IPS DF 4.7 (cell line): ENCODE results near the gene STAT6.
"Not testable (repeated sequence)": the region's sequence is repeated elsewhere in the genome, so short reads cannot be mapped to it uniquely, and the experiment has no call there.

Experiments
- DNase-seq: peaks from one replicate; pipeline ENCODE4 v3.0.0-alpha.2; 2013; ENCODE audit warnings: low spot score; ENCODE audit errors: extremely low read depth

The STAT6 gene

DNA sequence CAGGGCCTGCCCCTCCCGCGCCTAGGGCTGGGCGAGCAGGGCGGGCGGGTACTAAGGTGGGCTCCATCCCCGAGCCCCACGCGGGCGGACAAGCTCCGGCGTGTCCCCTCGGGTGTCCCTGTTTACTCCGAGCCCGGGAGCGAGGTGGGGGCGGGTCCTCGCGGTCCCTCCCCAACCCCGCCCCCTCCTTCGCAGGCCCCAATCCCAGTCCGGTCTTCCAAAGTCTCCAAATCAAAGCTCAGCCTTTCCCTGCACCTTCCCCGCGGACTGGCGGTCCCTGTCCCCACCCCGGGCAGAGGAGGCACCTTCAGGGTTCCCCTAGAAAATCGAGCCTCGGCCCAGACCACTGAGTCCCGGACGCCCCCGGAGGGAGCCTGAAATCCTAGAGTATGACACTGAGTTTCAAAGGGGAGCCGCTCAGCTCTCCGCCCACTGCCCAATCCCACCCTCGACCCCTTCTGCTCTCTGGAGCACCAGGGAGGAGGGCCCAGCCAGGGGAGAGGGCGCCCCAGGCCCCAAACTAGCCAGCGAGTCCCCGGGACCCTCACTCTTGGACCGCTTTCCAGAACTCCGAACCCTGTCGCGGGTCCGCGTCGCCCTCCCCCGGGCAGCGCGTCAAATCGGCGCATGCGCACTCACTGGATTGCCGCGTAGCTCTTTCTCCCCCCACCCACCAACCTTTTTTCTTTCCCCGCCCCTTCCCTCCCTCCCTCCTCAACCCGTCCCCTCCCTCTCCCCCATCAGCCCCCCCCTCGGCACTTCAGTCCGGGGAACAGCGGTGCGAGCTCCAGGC, 16.8 kb upstream of the STAT6 start, which contains the start of gene LRP1:
Gene LRP1 (plus strand): TSS at position 758 of the 793 bp plus-strand sequence. CDS start 482 bp downstream, outside the sequence.
- peak; percentile 56 for DNase-seq

DNA sequence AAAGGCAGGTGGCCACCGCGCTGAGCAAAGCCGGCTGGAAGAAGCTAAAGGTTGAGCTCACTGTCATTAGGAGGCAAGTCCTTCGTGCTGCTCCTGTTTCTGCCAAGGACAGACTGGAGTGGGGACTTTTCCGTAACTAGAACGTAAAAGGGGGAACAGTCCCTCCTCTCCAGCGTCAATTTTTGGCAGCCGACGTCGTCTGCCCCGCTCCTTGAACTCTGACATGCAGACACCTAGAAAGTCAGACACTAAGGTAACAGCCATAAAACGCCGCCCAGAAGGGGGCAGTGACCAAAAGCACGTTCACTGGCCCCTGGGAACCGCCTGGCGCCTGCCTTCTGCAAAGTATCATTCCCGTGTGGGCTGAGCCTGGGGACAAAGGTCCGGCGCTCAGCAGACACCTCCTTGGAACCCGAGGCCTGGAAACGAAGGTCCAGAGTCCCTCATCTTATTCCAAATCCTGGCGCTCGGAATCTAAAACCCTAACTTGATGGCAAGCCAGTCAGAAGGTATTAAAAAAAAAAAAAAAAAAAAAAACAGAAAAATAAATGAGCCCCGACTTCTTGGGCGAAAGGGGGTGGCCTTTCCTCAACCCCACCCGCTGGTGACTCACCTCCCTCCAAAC, 16.1 kb upstream of the STAT6 start:
- DNase-seq = no peak

DNA sequence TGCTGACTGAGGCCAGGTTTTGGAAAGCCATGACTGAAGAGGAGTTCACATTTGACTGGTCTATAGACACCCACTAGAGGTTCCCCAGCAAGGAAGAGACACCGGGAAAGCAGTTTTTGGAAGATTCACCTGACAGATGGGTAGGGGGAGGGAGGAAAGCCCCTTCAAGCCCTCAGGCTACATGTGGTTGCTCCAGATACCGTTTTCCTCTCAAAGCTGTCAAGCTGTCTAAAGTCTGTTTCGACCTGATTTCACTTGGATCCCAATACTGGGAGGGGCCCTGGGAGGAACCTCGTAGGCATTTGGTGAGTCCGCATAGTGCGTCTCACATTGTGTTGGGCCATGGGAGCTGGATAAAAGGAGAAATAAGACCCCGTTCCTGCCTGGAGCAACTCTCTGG, 15.4 kb upstream of the STAT6 start:
- DNase-seq = no peak

DNA sequence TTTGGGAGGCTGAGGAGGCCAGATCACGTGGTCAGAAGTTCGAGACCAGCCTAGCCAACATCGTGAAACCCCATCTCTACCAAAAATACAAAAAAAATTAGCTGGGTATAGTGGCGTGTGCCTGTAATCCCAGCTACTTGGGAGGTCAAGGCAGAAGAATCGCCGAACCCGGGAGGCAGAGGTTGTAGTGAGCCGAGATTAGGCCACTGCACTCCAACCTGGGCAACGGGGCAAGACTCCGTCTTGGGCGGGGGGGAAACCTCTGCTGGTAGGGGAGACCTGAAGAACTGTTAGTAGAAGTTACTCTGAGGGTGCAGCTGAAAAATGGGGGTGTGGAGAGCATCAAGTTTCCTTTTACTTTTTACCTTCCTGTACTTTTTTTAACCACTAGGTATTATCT, 14.9 kb upstream of the STAT6 start:
- no peak for DNase-seq

DNA sequence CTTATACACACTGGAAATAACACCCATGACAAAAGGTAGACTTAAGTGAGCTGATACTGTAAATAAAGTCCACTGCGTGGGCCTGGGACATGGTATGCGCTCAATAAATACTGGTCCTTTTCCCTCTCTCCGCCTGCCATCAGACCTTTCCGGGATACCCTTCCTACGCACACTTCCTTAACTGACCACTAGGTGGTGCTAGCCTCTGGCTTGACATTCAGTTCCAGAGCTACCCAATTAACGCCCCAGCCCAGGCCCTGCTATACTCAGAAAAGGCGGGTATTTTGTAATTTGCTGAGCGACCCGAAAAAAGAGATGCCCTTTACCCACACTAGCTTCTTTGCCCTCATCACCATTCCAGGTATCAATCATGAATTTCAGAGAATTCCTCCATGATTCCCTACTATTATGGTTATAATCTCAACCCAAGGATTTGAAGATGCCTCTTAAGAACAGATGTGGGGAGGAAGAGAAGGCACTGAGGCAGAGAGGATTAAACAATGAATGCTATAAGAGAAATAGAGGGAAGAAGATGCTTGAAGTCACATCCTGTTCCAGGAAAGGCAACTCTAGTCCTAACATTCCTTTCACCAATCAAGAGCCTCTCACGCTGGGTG, 13.2 kb upstream of the STAT6 start:
- DNase-seq = peak; percentile 81

DNA sequence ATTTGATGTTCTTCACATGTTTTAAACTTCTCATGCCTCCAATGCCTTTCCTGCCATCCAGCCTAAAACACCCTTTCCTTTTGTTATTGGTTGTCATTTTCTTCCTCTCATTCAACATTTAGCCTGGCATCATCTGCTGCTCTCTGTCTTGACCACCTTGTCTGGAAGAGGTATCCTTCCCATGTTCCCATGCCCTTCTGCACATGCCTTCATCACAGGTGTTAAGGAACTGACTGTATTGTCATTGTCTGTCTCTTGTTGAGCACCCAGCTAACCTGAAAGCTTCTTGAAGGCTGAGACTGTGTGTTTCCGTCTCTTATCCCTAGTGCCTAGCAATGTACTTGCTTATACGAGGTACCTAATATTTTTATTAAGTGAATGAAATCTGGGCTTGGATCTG, 12.7 kb upstream of the STAT6 start:
- DNase-seq = no peak

DNA sequence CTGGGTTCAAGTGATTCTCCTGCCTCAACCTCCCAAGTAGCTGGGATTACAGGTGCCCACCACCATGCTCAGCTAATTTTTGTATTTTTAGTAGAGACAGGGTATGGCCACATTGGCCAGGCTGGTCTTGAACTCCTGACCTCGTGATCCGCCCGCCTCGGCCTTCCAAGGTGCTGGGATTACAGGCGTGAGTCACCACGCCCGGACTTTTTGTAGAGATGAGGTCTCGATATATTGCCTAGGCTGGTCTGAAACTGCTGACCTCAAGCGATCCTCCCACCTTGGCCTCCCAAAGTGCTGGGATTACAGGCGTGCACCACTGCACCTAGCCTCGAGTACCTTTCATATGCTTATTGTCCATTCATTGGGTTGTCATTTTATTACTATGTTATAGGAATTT, 9.6 kb upstream of the STAT6 start:
- not testable (repeated sequence) for DNase-seq

DNA sequence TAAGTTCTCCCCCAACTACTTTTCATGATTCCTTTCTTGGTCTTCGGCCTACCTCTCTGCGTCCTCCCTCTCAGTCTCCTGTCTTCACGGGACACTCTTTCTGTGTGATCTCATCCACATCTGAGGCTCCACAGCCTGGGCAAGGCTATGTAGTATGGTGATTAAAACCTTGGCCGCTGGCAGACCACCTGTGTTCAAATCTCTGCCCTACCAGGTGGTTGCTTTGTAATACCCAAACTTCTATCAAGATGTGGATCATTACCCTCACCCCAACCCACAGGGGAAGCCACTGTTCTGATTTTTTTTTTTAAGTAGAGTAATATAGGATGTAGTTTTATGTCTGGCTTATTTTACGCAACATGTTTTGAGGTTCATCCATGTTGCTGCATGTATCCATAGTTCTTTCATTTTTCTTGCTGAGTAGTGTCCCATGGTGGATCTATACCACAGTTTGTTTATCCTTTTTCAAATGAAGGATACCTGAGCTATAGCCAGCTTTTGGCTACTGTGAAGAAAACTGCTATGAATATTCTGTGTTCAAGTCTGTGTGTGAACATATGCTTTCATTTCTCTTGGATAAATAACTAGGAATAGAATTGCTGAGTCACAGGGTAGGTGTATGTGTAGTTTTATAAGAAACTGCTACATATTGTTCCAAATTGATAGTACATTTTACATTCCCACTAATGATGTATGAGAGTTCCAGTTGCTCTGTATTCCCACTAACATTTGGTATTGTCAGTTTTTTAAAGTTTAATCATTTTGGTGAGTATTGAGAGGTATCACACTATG, 8.3 kb upstream of the STAT6 start:
- DNase-seq = no peak

DNA sequence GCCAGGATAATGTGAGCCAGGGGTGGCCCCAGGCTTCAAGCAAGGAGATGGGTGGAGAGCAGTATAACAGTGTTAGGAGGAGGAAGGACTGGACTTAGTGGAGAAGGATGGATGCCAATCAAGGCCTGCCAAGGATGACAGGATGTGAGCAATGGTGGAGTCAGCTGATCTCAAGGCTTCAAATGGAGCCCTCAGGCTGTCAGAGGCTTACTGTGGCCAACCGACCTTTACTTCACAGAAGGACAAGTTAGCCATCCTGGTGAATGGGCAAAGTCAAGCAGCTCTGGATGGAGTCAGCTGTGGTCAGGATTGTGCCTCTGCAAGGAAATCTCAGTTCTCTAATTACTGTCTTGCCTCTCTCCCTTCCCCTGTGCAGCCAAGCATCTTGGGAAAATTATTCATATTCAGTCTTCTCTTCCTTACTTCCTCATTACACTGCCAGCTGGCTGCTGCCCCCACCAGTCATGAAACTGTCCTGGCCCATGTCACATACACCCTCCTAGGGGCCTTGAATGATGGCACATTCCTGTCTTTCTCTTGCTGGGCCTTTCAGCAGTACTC, 7.6 kb upstream of the STAT6 start:
- no peak for DNase-seq

DNA sequence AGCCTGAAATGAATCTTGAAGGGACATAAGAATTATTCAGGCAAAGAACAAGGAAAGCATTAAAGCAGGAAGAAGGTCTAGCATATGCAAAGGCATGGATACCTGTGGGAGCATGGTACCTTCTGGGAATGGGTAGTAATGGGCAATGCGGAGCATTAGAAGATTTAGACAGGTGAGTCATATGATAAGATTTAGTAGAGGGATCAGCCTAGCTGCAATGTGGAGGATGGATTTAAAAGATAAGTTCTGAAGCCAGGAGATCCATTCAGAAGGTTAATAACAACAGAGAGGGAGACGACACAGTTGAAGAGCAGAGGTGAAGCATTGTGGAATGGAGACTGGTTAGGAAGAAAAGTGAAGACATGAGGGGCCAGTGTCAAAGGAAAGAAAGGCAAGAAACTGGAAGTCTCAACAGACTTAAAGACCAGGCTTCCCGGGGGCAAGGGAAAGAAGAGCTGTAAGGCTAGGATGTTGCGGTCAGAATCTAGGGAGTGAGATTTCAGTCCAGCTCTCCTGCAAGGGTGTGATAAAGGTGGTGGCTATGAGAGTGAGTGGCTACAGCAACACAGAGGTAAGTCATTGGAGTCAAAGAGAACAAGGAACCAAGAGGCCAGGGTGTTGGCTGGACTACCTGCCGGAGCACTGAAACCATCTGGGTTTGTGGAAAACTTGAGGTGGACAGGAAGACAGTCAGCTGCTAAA, 5.6 kb upstream of the STAT6 start:
- no peak for DNase-seq

DNA sequence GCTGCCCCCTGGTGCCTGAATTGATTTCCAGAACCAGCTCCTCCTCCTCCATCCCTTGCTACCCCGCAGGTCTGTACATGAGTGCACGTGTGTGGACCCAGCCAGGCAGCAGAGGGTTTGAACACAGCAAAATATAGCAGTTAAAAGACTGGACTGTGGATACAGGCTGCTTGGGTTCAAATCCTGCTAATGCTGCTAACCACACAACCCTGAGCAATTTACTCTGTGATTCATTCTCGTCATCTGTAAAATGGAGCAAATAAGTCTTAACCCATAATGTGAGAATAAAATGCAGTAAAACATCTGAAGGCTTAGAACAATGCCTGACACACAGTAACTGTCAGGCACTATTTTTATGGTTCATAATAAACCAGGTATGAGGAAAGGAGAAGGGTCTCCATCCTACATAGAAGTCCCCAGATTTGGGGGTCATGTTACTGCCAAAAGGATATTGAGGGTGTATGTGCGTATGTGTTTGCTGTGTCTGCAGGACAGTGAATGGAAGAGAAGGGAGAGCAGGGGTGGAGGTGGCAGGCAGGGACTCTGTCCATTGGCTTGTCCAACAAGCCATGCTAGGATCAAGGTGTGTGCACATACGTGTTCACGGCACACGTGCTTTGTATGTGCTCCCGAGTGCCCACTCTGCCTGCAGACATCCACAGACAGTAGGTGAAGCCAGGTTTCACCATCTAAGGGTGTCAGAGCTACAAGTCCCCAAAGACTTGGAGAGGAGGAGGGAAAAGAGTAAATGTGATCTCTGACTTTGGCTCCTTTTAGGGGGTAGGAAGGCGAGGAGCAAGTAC, 1.5 kb upstream of the STAT6 start:
- no peak for DNase-seq

DNA sequence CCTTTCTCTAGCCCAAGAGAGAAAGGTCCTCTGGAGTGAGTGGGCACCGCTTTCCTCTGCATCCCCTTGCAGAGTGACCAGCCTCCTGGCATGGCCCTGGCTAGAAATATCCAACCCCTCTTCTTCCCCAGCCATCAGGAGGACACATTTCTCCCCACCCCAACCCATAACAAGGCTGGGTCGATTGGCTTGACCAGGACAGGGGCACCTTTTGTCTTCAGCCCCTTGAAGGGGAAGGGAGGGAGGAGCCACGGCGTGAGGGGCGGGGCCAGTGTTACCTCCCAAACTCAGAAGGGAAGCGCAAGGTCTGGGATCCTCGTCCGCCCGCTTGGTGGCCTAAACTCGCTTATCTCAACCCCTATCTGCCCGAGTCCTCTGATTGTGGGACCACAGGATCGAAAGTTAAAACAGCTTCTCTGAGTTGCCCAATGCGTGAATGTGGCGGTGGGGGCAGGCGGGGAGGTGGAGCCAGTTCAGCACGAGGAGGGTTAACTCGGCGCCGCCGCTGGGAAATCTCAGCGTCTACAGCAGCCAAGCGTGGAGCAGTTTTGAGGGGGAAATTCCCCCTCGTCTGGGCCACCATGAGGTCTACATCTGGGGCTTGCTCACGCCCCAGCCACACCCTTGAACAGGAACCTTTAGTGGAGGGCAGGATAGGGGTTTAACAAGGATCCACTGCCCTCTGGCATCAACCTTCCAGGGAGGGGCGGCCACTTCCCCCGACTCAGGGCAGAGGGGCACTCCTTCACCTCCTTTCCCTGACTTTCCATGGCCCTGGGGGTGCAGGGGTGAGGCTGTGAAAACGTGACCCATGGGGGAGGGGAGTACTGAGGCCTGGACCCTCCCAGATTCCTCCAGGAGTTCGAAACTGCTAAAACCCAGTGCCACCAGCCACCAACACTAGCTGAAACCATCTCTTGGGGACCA, 795 bp downstream of the STAT6 start:
- no peak for DNase-seq

DNA sequence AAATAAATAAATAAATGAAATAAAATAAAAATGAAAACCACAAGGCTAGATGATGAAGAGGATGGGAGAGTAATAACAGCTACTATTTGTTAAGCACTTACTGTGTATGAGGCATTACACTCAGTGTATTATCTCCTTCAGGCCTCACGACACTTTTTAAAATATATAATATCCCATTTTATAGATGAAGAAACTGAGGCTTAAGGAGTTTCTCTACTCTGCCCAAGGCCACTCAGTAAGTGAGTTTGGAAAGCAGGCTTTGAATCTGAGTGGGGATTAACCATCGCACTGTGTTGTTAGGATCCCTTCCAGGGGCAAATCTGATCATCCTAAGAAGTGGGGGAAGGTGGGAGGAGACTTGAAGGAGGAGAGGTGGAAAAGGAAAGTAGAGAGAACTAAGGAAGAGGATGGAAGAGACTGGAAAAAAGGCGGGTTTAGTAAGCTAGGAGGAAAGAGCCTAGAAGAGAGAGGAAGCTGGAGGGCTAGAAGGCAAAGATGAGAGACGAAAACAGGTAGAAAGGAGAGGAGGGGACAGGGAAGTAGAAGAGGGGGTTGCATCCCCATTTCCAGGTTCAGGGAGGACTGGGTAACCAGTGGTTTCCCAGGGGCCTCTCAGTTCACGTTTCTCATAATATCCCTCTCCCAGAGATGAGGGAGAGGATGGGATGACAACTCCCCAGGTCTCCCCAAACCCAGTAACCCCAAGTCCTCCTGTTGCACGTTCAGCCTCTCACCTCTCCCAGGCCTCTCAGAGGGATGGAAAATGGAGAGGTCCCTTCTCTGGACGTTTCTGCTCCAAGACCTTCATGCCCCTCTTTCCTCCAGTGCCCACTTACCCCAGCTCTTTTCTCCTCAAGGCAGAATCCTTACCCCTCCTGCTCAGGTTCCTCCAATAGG, 1.7 kb downstream of the STAT6 start:
- DNase-seq = no peak

DNA sequence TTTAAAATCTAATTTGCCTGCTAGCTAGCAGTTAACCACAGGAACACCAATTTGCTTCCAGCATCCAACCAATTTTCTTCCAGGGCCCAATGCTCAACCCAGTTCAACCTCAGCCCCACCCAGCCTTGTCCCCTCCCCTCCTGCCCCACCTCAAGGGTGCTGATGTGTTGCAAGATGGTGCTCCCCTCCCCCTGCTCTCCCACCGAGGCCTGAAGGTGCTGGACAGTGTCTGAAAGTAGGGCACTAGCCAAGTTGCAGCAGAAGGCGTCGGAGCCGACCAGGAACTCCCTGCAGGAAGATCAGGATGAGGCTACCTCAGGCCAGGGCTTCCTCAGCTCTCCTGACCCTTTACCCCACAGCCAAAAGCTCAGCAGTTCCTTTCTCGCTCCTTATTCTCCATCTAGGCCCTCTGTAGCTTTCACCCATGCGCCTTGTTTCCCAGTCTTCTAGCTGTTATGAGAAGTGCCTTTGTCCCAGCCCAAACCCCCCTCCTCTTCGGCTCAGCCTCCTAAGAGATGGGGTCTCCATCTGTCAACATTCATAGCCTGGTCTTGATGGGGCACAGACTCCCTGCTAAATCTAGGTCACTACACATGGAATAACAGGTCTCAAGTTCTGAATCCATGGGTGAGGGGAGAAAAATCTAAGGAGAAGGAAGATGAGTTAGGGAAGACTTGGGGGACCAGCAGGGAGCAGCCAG, 3.6 kb downstream of the STAT6 start:
- no peak for DNase-seq

DNA sequence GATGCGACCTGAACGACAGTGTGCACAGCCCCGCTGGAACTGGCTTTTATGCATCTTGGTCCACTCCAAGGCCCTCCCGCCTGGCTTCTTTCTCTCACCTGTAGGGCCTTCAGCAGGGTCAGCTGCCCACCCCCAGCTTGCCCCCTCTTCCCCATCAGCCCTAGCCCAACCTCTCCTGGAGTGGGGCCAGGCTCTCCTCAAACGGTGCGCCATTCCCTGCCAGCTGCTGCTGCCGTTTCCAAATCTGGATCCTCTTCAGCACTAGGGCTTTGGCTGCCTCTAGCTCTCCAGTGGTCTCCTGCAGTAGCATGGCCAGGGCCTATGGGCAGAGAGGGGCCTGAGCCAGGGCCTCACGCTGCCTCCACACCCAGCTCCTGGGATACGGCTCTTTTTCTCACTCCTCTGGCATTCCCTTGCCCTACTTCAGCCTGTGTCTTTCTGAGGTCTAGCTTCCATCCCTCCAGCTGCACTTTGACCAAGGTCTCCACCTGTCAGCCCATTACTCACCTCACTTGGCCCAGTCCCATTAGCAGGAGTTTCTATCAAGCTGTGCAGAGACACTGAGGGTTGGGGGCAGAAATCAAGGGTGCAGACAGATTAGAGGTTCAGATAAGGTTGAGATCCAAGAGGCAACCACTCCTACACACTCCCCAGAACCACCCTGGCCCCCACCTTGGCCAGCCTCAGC, 5.0 kb downstream of the STAT6 start:
- DNase-seq = no peak

DNA sequence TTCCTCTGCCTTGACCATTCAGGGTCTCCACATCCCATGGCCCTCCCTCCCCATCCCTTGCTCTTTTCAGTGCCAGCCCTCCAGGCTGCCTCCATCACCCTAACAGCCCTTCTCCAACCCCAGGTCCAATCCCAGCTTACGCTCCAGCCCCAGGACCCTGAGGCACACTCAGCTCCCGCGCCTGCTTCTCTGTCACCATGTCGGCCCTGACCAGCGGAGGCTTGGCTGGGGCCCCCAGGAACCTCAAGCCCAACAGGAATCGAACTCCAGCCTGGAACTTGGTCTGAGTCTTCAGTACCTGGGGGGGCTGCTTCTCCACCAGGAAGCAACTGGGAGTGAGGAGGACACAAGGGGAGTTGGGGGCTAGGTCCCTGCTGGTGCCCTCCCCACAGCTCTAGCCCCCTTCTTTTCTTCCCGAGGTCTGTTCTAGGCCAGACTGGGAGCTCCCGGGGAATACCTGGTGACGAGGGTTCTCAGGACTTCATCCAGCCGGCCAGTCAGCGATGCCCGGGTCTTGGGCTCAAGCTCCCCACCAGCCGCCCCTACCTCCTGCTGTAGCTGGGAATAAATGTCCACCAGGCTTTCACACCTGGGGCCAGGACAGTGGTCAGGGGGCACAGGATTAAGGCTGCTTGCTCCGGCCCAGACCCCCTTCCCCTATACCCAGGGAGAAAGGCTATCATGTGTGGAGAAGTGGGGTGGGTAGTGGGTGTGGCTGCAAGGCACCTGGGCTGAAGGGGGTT, 6.0 kb downstream of the STAT6 start:
- DNase-seq = no peak
